ENCODE measurements around the gene MYO18A. TPM values are rescaled to one million over a fixed set of nuclear protein-coding genes. Genes with fewer than 3 reads are reported as not detected.

Gene MYO18A
- total RNA-seq, 1 experiment from 2014 or later, result 24.0 TPM

GRCh38 chr17:29114141-29114540, 66.1 kb downstream of the MYO18A start:
- CTCF ChIA-PET, result interaction anchor here (0.6 to 10.9 kb wide), 8 partner anchors 10 to 431 kb away, joined by 3 to 279 read pairs (median 4); no protein-coding TSS in a partner anchor
- no peak overlapping the region for H3K4me3 Mint-ChIP-seq (ENCODE audit: unreplicated experiment)
- H3K4me1 Mint-ChIP-seq (ENCODE audit: insufficient read depth, unreplicated experiment), result no peaks in the 10 kb centered on the region
- no peaks in the 10 kb centered on the region for H3K9me3 Mint-ChIP-seq (ENCODE audit: unreplicated experiment)
- no peak for DNase-seq (ENCODE audit: unreplicated experiment)
- no peak overlapping the region for H3K27ac Mint-ChIP-seq (ENCODE audit: low read depth, unreplicated experiment)
- TF ChIP-seq, protein P1, sequence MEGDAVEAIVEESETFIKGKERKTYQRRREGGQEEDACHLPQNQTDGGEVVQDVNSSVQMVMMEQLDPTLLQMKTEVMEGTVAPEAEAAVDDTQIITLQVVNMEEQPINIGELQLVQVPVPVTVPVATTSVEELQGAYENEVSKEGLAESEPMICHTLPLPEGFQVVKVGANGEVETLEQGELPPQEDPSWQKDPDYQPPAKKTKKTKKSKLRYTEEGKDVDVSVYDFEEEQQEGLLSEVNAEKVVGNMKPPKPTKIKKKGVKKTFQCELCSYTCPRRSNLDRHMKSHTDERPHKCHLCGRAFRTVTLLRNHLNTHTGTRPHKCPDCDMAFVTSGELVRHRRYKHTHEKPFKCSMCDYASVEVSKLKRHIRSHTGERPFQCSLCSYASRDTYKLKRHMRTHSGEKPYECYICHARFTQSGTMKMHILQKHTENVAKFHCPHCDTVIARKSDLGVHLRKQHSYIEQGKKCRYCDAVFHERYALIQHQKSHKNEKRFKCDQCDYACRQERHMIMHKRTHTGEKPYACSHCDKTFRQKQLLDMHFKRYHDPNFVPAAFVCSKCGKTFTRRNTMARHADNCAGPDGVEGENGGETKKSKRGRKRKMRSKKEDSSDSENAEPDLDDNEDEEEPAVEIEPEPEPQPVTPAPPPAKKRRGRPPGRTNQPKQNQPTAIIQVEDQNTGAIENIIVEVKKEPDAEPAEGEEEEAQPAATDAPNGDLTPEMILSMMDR (IDR thresholded peaks at IDR 0.05; ENCODE audit: unreplicated experiment), result no peak
- no peaks in the 10 kb centered on the region for H3K27me3 Mint-ChIP-seq (ENCODE audit: insufficient read depth, unreplicated experiment)
- BruUV-seq (replicated peaks), result no TSS peak
- intact Hi-C loops (cut with micrococcal nuclease), result no loop called here
- peaks cover 18% of the 10 kb centered on the region for H3K36me3 Mint-ChIP-seq (ENCODE audit: insufficient read depth, unreplicated experiment)
- POLR2A ChIA-PET, result interaction anchor here (0.7 to 1.0 kb wide), 3 partner anchors 105 to 150 kb away, joined by 3 to 4 read pairs (median 4); no protein-coding TSS in a partner anchor

- intact Hi-C loops (cut with micrococcal nuclease), result no loop called here
- TF ChIP-seq, protein P1 (IDR thresholded peaks at IDR 0.05; ENCODE audit: unreplicated experiment), result no peak
- H3K4me3 Mint-ChIP-seq (ENCODE audit: unreplicated experiment), result no peak overlapping the region
- ChIA-PET CTCF (interaction anchor here (0.6 to 10.9 kb wide), 8 partner anchors 11 to 430 kb away, joined by 3 to 279 read pairs (median 3); no protein-coding TSS in a partner anchor), POLR2A (interaction anchor here (1.0 kb wide), 1 partner anchor 149 kb away, joined by 3 read pairs; no protein-coding TSS in a partner anchor)
- no peak overlapping the region for H3K27ac Mint-ChIP-seq (ENCODE audit: low read depth, unreplicated experiment)
- peaks cover 4% of the 10 kb centered on the region for H3K4me1 Mint-ChIP-seq (ENCODE audit: insufficient read depth, unreplicated experiment)
- no peaks in the 10 kb centered on the region for H3K9me3 Mint-ChIP-seq (ENCODE audit: unreplicated experiment)
- no peaks in the 10 kb centered on the region for H3K27me3 Mint-ChIP-seq (ENCODE audit: insufficient read depth, unreplicated experiment)
- H3K36me3 Mint-ChIP-seq (ENCODE audit: insufficient read depth, unreplicated experiment), result peaks cover 15% of the 10 kb centered on the region
- no peak for DNase-seq (ENCODE audit: unreplicated experiment)
- BruUV-seq (replicated peaks), result no TSS peak
Measured at GRCh38 chr17:29113334-29113733, 66.9 kb downstream of the MYO18A start.

GRCh38 chr17:29112771-29113295, 67.4 kb downstream of the MYO18A start:
- H3K4me3 Mint-ChIP-seq (ENCODE audit: unreplicated experiment), result no peak overlapping the region
- no peak overlapping the region for H3K27ac Mint-ChIP-seq (ENCODE audit: low read depth, unreplicated experiment)
- peaks cover 9% of the 10 kb centered on the region for H3K4me1 Mint-ChIP-seq (ENCODE audit: insufficient read depth, unreplicated experiment)
- H3K27me3 Mint-ChIP-seq (ENCODE audit: insufficient read depth, unreplicated experiment), result no peaks in the 10 kb centered on the region
- intact Hi-C loops (cut with micrococcal nuclease), result loop anchor here (1.0 kb wide), 1 partner anchor 148 kb away; no protein-coding TSS in a partner anchor
- no TSS peak for BruUV-seq (replicated peaks)
- TF ChIP-seq, protein P1 (IDR thresholded peaks at IDR 0.05; ENCODE audit: unreplicated experiment), result no peak
- peak; percentile 41 for DNase-seq (ENCODE audit: unreplicated experiment)
- ChIA-PET CTCF (interaction anchor here (0.6 to 10.9 kb wide), 19 partner anchors 7 to 159 kb away, joined by 3 to 279 read pairs (median 4); no protein-coding TSS in a partner anchor), POLR2A (interaction anchor here (0.6 to 1.6 kb wide), 5 partner anchors 78 to 386 kb away, joined by 3 to 27 read pairs (median 5); partner anchors contain the start of gene TLCD1)
- H3K9me3 Mint-ChIP-seq (ENCODE audit: unreplicated experiment), result no peaks in the 10 kb centered on the region
- peaks cover 15% of the 10 kb centered on the region for H3K36me3 Mint-ChIP-seq (ENCODE audit: insufficient read depth, unreplicated experiment)

GRCh38 chr17:29111816-29112499, 68.2 kb downstream of the MYO18A start:
- CTCF ChIA-PET, result interaction anchor here (0.6 to 10.9 kb wide), 28 partner anchors 8 to 984 kb away, joined by 3 to 279 read pairs (median 4); no protein-coding TSS in a partner anchor
- no peak overlapping the region for H3K27ac Mint-ChIP-seq (ENCODE audit: low read depth, unreplicated experiment)
- no peak overlapping the region for H3K4me3 Mint-ChIP-seq (ENCODE audit: unreplicated experiment)
- POLR2A ChIA-PET, result interaction anchor here (0.6 to 1.6 kb wide), 5 partner anchors 77 to 386 kb away, joined by 3 to 27 read pairs (median 5); partner anchors contain the start of gene TLCD1
- TF ChIP-seq, protein P1 (IDR thresholded peaks at IDR 0.05; ENCODE audit: unreplicated experiment), result peak; percentile 89
- H3K4me1 Mint-ChIP-seq (ENCODE audit: insufficient read depth, unreplicated experiment), result peaks cover 10% of the 10 kb centered on the region
- DNase-seq (ENCODE audit: unreplicated experiment), result peak; percentile 78
- H3K36me3 Mint-ChIP-seq (ENCODE audit: insufficient read depth, unreplicated experiment), result peaks cover 15% of the 10 kb centered on the region
- no TSS peak for BruUV-seq (replicated peaks)
- no peaks in the 10 kb centered on the region for H3K27me3 Mint-ChIP-seq (ENCODE audit: insufficient read depth, unreplicated experiment)
- H3K9me3 Mint-ChIP-seq (ENCODE audit: unreplicated experiment), result no peaks in the 10 kb centered on the region
- intact Hi-C loops (cut with micrococcal nuclease), result loop anchor here (1.0 kb wide), 1 partner anchor 147 kb away; no protein-coding TSS in a partner anchor

Measured in MCF 10A (cell line).